H9 (cell line): ENCODE results near the gene ATP11B. TPM values are rescaled to one million over a fixed set of nuclear protein-coding genes. Genes with fewer than 3 reads are reported as not detected.

Experiments
- DNase-seq: peaks from one replicate; pipeline ENCODE4 v3.0.0-alpha.2; 2017
- H2AFZ ChIP-seq: one replicate; pipeline ENCODE4 v1.6.1; 2013; ENCODE audit warnings: mild to moderate bottlenecking, low read length, control low read depth, moderate library complexity
- H2AK5ac ChIP-seq: 2 replicates; pipeline ENCODE4 v1.6.1; 2013; ENCODE audit warnings: low read length, control low read depth, mixed read lengths; ENCODE audit not compliant: insufficient read length
- H2BK120ac ChIP-seq: one replicate; pipeline ENCODE4 v1.6.1; 2013; ENCODE audit warnings: low read depth, mild to moderate bottlenecking, low read length, control low read depth, inconsistent platforms; ENCODE audit not compliant: poor library complexity, severe bottlenecking
- H2BK12ac ChIP-seq: 2 replicates; pipeline ENCODE4 v1.6.1; 2013; ENCODE audit warnings: low read length, control low read depth, mixed read lengths, low read depth; ENCODE audit not compliant: insufficient read length
- H2BK15ac ChIP-seq: 2 replicates; pipeline ENCODE4 v1.6.1; 2013; ENCODE audit warnings: low read depth, low read length, control low read depth
- H2BK20ac ChIP-seq: one replicate; pipeline ENCODE4 v1.6.1; 2013; ENCODE audit warnings: low read depth, mild to moderate bottlenecking, low read length, control low read depth, inconsistent platforms; ENCODE audit not compliant: poor library complexity, severe bottlenecking
- H2BK5ac ChIP-seq: 2 replicates; pipeline ENCODE4 v1.6.1; 2013; ENCODE audit warnings: low read length, control low read depth, mixed read lengths; ENCODE audit not compliant: insufficient read length
- H3K14ac ChIP-seq: 2 replicates; pipeline ENCODE4 v1.6.1; 2013; ENCODE audit warnings: low read length, control low read depth; ENCODE audit not compliant: insufficient read depth
- H3K18ac ChIP-seq: 2 replicates; pipeline ENCODE4 v1.6.1; 2013; ENCODE audit warnings: low read depth, mild to moderate bottlenecking, mixed read lengths, low read length, control low read depth; ENCODE audit not compliant: insufficient read length
- H3K23ac ChIP-seq: 2 replicates; pipeline ENCODE4 v1.6.1; 2013; ENCODE audit warnings: low read length, control low read depth, mixed read lengths, low read depth; ENCODE audit not compliant: insufficient read length
- H3K23me2 ChIP-seq: 2 replicates; pipeline ENCODE4 v1.6.1; 2013; ENCODE audit warnings: low read depth, mild to moderate bottlenecking, mixed read lengths, low read length, control low read depth; ENCODE audit not compliant: insufficient read length, poor library complexity, severe bottlenecking
- H3K27ac ChIP-seq: 2 replicates; pipeline ENCODE4 v1.5.1; 2013; ENCODE audit warnings: low read length, control low read depth, mixed read lengths, low read depth; ENCODE audit not compliant: insufficient read length
- H3K27me3 ChIP-seq: 2 replicates; pipeline ENCODE4 v1.6.1; 2013; ENCODE audit warnings: low read length, control low read depth, inconsistent platforms; ENCODE audit not compliant: insufficient read depth
- H3K4ac ChIP-seq: 2 replicates; pipeline ENCODE4 v1.6.1; 2013; ENCODE audit warnings: low read depth, mild to moderate bottlenecking, control low read depth, inconsistent platforms, low read length, moderate library complexity
- H3K4me1 ChIP-seq: 2 replicates; pipeline ENCODE4 v1.6.1; 2013; ENCODE audit warnings: low read length, control low read depth, inconsistent platforms; ENCODE audit not compliant: insufficient read depth
- H3K4me2 ChIP-seq: 2 replicates; pipeline ENCODE4 v1.6.1; 2013; ENCODE audit warnings: low read length, control low read depth, mixed read lengths; ENCODE audit not compliant: insufficient read length, insufficient read depth
- H3K56ac ChIP-seq: 2 replicates; pipeline ENCODE4 v1.6.1; 2013; ENCODE audit warnings: low read depth, mild to moderate bottlenecking, mixed read lengths, low read length, control low read depth; ENCODE audit not compliant: insufficient read length
- H3K79me1 ChIP-seq: 2 replicates; pipeline ENCODE4 v1.6.1; 2013; ENCODE audit warnings: low read depth, mild to moderate bottlenecking, moderate library complexity, low read length, control low read depth, inconsistent platforms; ENCODE audit not compliant: insufficient read depth, poor library complexity, severe bottlenecking
- H3K79me2 ChIP-seq: 2 replicates; pipeline ENCODE4 v1.6.1; 2013; ENCODE audit warnings: low read length, control low read depth, inconsistent platforms; ENCODE audit not compliant: insufficient read depth
- H3K9ac ChIP-seq: 2 replicates; pipeline ENCODE4 v1.6.1; 2013; ENCODE audit warnings: low read length, control low read depth, mixed read lengths; ENCODE audit not compliant: insufficient read length; ENCODE audit errors: extremely low read depth
- H3K9me3 ChIP-seq: one replicate; pipeline ENCODE4 v1.6.1; 2013; ENCODE audit warnings: low read depth, low read length, inconsistent platforms; ENCODE audit not compliant: control insufficient read depth
- H3T11ph ChIP-seq: one replicate; pipeline ENCODE4 v1.6.1; 2013; ENCODE audit warnings: mild to moderate bottlenecking, low read length, control low read depth, inconsistent platforms
- H4K20me1 ChIP-seq: one replicate; pipeline ENCODE4 v1.6.1; 2013; ENCODE audit not compliant: control insufficient read depth, insufficient read length, insufficient read depth
- H4K5ac ChIP-seq: 2 replicates; pipeline ENCODE4 v1.6.1; 2013; ENCODE audit warnings: low read depth, mild to moderate bottlenecking, mixed read lengths, low read length, control low read depth; ENCODE audit not compliant: insufficient read length
- H4K8ac ChIP-seq: replicated peaks from 2 replicates; pipeline ENCODE4 v1.6.1; 2013; ENCODE audit warnings: low read length, control low read depth, mixed read lengths, low read depth; ENCODE audit not compliant: insufficient read length
- H4K91ac ChIP-seq: 2 replicates; pipeline ENCODE4 v1.6.1; 2013; ENCODE audit warnings: low read depth, mild to moderate bottlenecking, moderate library complexity, mixed read lengths, low read length, control low read depth; ENCODE audit not compliant: insufficient read length
- H3K27ac Mint-ChIP-seq, 3 experiments: 2 replicates in 2 of 3; 3 replicates in 1 of 3; pipeline ENCODE4 v1.8.0; 2020 to 2021; ENCODE audit warnings: mixed read lengths in 3 of 3, mild to moderate bottlenecking in 1 of 3, moderate library complexity in 1 of 3
- H3K27me3 Mint-ChIP-seq: 2 replicates; pipeline ENCODE4 v1.8.0; 2021; ENCODE audit warnings: low read depth, mild to moderate bottlenecking, moderate library complexity, mixed read lengths
- H3K36me3 Mint-ChIP-seq, 3 experiments: 2 replicates in 2 of 3; 3 replicates in 1 of 3; pipeline ENCODE4 v1.8.0; 2020 to 2021; ENCODE audit warnings: low read depth in 3 of 3, mixed read lengths in 3 of 3; ENCODE audit not compliant: insufficient read depth in 1 of 3
- H3K4me1 Mint-ChIP-seq, 2 experiments: 2 replicates each; pipeline ENCODE4 v1.8.0; 2020; ENCODE audit warnings: mixed read lengths in 2 of 2
- H3K4me3 Mint-ChIP-seq, 2 experiments: 2 replicates in 1 of 2; 3 replicates in 1 of 2; pipeline ENCODE4 v1.8.0; 2020 to 2021; ENCODE audit warnings: mild to moderate bottlenecking in 2 of 2, mixed read lengths in 2 of 2, moderate library complexity in 1 of 2
- H3K9me3 Mint-ChIP-seq, 2 experiments: 2 replicates in 1 of 2; 3 replicates in 1 of 2; pipeline ENCODE4 v1.8.0; 2020; ENCODE audit warnings: mild to moderate bottlenecking in 2 of 2, mixed read lengths in 2 of 2, moderate library complexity in 1 of 2
- CTCF ChIP-seq: fragments of 200-600 bp; sonication (generic); conservative IDR thresholded peaks from 3 replicates; pipeline ENCODE4 v1.8.0; 2021; ENCODE audit warnings: antibody characterized with exemption, mild to moderate bottlenecking
- WGBS: extraction: QIAGEN DNeasy Blood & Tissue Kit; methylation state at CpG from one replicate; pipeline ENCODE4 v1.1.7; 2013; ENCODE audit warnings: missing lambda C conversion rate, low lambda C conversion rate, mixed read lengths; ENCODE audit not compliant: insufficient read length; ENCODE audit errors: extremely low coverage; 5-methylcytosine and 5-hydroxymethylcytosine counted together
- total RNA-seq: library from RNA; stranded (reverse); gene quantifications from 2 replicates; pipeline ENCODE4 v1.2.1, GENCODE V29; 2021

ATP11B gene
- total RNA-seq, 1 experiment from 2014 or later, result 30.0 TPM

- Histone ChIP-seq H4K8ac (no peak overlapping the region), H2BK120ac (no peak overlapping the region), H2BK5ac (no peak overlapping the region), H3K79me2 (no peaks in the 10 kb centered on the region), H2AK5ac (no peak overlapping the region), H3K14ac (no peak overlapping the region), H2BK20ac (no peak overlapping the region), H3K79me1 (no peaks in the 10 kb centered on the region), H3K56ac (no peak overlapping the region), H3K27ac (no peak overlapping the region), H4K20me1 (no peaks in the 10 kb centered on the region), H3T11ph (no peak overlapping the region), H3K23ac (no peak overlapping the region), H3K4ac (no peak overlapping the region), H3K23me2 (no peaks in the 10 kb centered on the region), H3K18ac (no peak overlapping the region), H4K91ac (no peak overlapping the region), H3K27me3 (no peaks in the 10 kb centered on the region), H4K5ac (no peak overlapping the region), H2BK15ac (no peak overlapping the region), H3K9ac (no peak overlapping the region), H2BK12ac (no peak overlapping the region), H2AFZ (no peak overlapping the region), H3K9me3 (no peaks in the 10 kb centered on the region), H3K4me2 (no peak overlapping the region), H3K4me1 (no peaks in the 10 kb centered on the region)
- TF ChIP-seq CTCF, result no peak
- Mint-ChIP-seq H3K36me3 (peaks cover 0 to 7% (median 0%) of the 10 kb centered on the region in 3 experiments; a peak in 1 of 7 replicates), H3K27ac (no peak overlapping the region; a peak in 1 of 7 replicates), H3K4me1 (no peaks in the 10 kb centered on the region), H3K4me3 (no peak overlapping the region), H3K27me3 (no peaks in the 10 kb centered on the region), H3K9me3 (no peaks in the 10 kb centered on the region)
- no CpG with 5 or more reads among the region's 3 CpGs for WGBS
- no peak for DNase-seq
Measured at GRCh38 chr3:182862159-182862860, 69.0 kb downstream of the ATP11B start.
